Osteocyte (in vitro differentiated cells): Measurements from ENCODE around the gene MOV10L1. TPM values are rescaled to one million over a fixed set of nuclear protein-coding genes. Genes with fewer than 3 reads are reported as not detected.

ENCODE experiments used
- DNase-seq: peaks from one replicate; pipeline ENCODE4 v3.0.0; 2021; ENCODE audit warnings: mixed read lengths; ENCODE audit not compliant: unreplicated experiment; ENCODE audit errors: extremely low spot score
- H3K27ac Mint-ChIP-seq: one replicate; pipeline ENCODE4 v1.8.0; 2021; ENCODE audit warnings: mild to moderate bottlenecking, mixed read lengths; ENCODE audit not compliant: unreplicated experiment
- H3K27me3 Mint-ChIP-seq: one replicate; pipeline ENCODE4 v1.8.0; 2021; ENCODE audit warnings: mixed read lengths; ENCODE audit not compliant: unreplicated experiment
- H3K36me3 Mint-ChIP-seq: one replicate; pipeline ENCODE4 v1.8.0; 2021; ENCODE audit warnings: mixed read lengths; ENCODE audit not compliant: unreplicated experiment
- H3K4me1 Mint-ChIP-seq: one replicate; pipeline ENCODE4 v1.8.0; 2021; ENCODE audit warnings: mixed read lengths; ENCODE audit not compliant: unreplicated experiment
- H3K4me3 Mint-ChIP-seq: one replicate; pipeline ENCODE4 v1.8.0; 2021; ENCODE audit warnings: mild to moderate bottlenecking, moderate library complexity, mixed read lengths; ENCODE audit not compliant: unreplicated experiment
- H3K9me3 Mint-ChIP-seq: one replicate; pipeline ENCODE4 v1.8.0; 2021; ENCODE audit warnings: mixed read lengths; ENCODE audit not compliant: unreplicated experiment
- CTCF ChIP-seq: fragments of 200-600 bp; sonication (generic); IDR thresholded peaks from 2 replicates; pipeline ENCODE4 v1.5.0; 2021; ENCODE audit warnings: antibody characterized with exemption, mild to moderate bottlenecking, moderate library complexity
- total RNA-seq: library from RNA; stranded (reverse); gene quantifications from 2 replicates; pipeline ENCODE4 v1.2.1, GENCODE V29; 2021

The MOV10L1 gene
- total RNA-seq, 1 donor from 2014 or later: 1.4 TPM

GRCh38 chr22:50177537-50178470, 88.0 kb downstream of the MOV10L1 start:
- Mint-ChIP-seq H3K4me3 (no peak overlapping the region), H3K4me1 (no peaks in the 10 kb centered on the region), H3K27ac (no peak overlapping the region), H3K36me3 (no peaks in the 10 kb centered on the region), H3K9me3 (no peaks in the 10 kb centered on the region), H3K27me3 (no peaks in the 10 kb centered on the region)
- TF ChIP-seq CTCF: no peak
- no peak for DNase-seq

GRCh38 chr22:50178471-50178864, 88.7 kb downstream of the MOV10L1 start:
- Mint-ChIP-seq H3K4me1 (no peaks in the 10 kb centered on the region), H3K4me3 (no peak overlapping the region), H3K27me3 (no peaks in the 10 kb centered on the region), H3K36me3 (no peaks in the 10 kb centered on the region), H3K27ac (no peak overlapping the region), H3K9me3 (no peaks in the 10 kb centered on the region)
- no peak for TF ChIP-seq CTCF
- no peak for DNase-seq

GRCh38 chr22:50178871-50179869, 89.4 kb downstream of the MOV10L1 start:
- H3K4me1 Mint-ChIP-seq: peaks cover 3% of the 10 kb centered on the region
- H3K27me3 Mint-ChIP-seq: no peaks in the 10 kb centered on the region
- no peaks in the 10 kb centered on the region for H3K36me3 Mint-ChIP-seq
- no peak for TF ChIP-seq CTCF
- H3K4me3 Mint-ChIP-seq: no peak overlapping the region
- no peak for DNase-seq
- no peak overlapping the region for H3K27ac Mint-ChIP-seq
- no peaks in the 10 kb centered on the region for H3K9me3 Mint-ChIP-seq

- TF ChIP-seq CTCF: no peak
- Mint-ChIP-seq H3K4me1 (peaks cover 6% of the 10 kb centered on the region), H3K36me3 (no peaks in the 10 kb centered on the region), H3K4me3 (no peak overlapping the region), H3K9me3 (no peaks in the 10 kb centered on the region), H3K27ac (no peak overlapping the region), H3K27me3 (no peaks in the 10 kb centered on the region)
- DNase-seq: no peak
Measured at GRCh38 chr22:50179937-50180726, 90.3 kb downstream of the MOV10L1 start.
